GM12874 (cell line): ENCODE measurements around the gene WWC2.

Experiments used
- CTCF ChIP-seq: IDR thresholded peaks from 2 replicates; pipeline ENCODE4 v1.5.1; 2011; ENCODE audit warnings: low read depth, mild to moderate bottlenecking, control low read depth, low read length, moderate library complexity; ENCODE audit not compliant: insufficient read depth

Gene WWC2

GRCh38 chr4:183229397-183229796, 130.3 kb downstream of the WWC2 start:
- TF ChIP-seq CTCF, result no peak

- no peak for TF ChIP-seq CTCF
Measured at GRCh38 chr4:183240581-183241321, 141.7 kb downstream of the WWC2 start.

GRCh38 chr4:183241322-183241640, 142.2 kb downstream of the WWC2 start:
- no peak for TF ChIP-seq CTCF

GRCh38 chr4:183241721-183242151, 142.7 kb downstream of the WWC2 start:
- no peak for TF ChIP-seq CTCF

- no peak for TF ChIP-seq CTCF
Measured at GRCh38 chr4:183242291-183242690, 143.2 kb downstream of the WWC2 start.

- no peak for TF ChIP-seq CTCF
Measured at GRCh38 chr4:183244019-183244418, 145.0 kb downstream of the WWC2 start.

GRCh38 chr4:183244506-183244905, 145.4 kb downstream of the WWC2 start:
- no peak for TF ChIP-seq CTCF
